Spleen (tissue), 7 donors: Measurements from ENCODE around the gene PDF.

Experiments
- CTCF ChIP-seq, 11 experiments: fragments of 200-600 bp in 7 of 11; fragments of 450-650 bp in 4 of 11; sonication (generic) in 4 of 11; IDR thresholded peaks in 8 of 11; conservative IDR thresholded peaks in 3 of 11; 1 replicate in 7 of 11; 2 replicates in 4 of 11; pipeline versions ENCODE4 v1.4.0 to v1.8.0; 2016 to 2021; ENCODE audit warnings: antibody characterized with exemption in 11 of 11, inconsistent platforms in 4 of 11, mild to moderate bottlenecking in 1 of 11
- POLR2A ChIP-seq, 3 donors: fragments of 450-650 bp; IDR thresholded peaks; one replicate each; pipeline ENCODE4 v1.5.1; 2017; ENCODE audit warnings: antibody characterized with exemption in 3 of 3, mild to moderate bottlenecking in 1 of 3
- POLR2AphosphoS5 ChIP-seq, 3 donors: sonication (generic); formaldehyde crosslinking; IDR thresholded peaks; one replicate each; pipeline ENCODE4 v1.5.1; 2017; ENCODE audit warnings: antibody characterized with exemption in 3 of 3
- donor health status: DM: no; HTN: no; CAD: no; lungs with moderate emphysema.
- donor health status: DM: no; HTN: no; CAD: no.
- donor health status: DM: no; HTN: no; CAD: no.

- TF ChIP-seq POLR2A (IDR thresholded peaks at IDR 0.05): no peak
- no peak for TF ChIP-seq CTCF (IDR thresholded peaks at IDR 0.05 in 8 of 11, conservative IDR thresholded peaks at IDR 0.05 in 3 of 11)
- no peak for TF ChIP-seq POLR2AphosphoS5 (IDR thresholded peaks at IDR 0.05)
Observed at GRCh38 chr16:69307856-69308255, 22.5 kb downstream of the PDF start.
